SK-N-SH (cell line): ENCODE data around the gene TRA2A. TPM values are rescaled to one million over a fixed set of nuclear protein-coding genes. Genes with fewer than 3 reads are reported as not detected.
A peak's percentile ranks its signal among the peaks of the same experiment; 100 is the strongest.

Source experiments
- CTCF ChIA-PET: fragments of 300-600, 350-600 bp; formaldehyde crosslinking; extraction: SDS; loops from one replicate; lab custom pipeline; 2021; lab: Yijun Ruan, JAX
- POLR2A ChIA-PET: fragments of 350-600 bp; sonication (Branson Sonifier 250); formaldehyde crosslinking; extraction: SDS; loops from one replicate; lab custom pipeline; 2020; ENCODE audit warnings: antibody characterized with exemption, inconsistent platforms; lab: Yijun Ruan, JAX
- DNase-seq: peaks from one replicate; pipeline ENCODE4 v3.0.0; 2012
- H2AFZ ChIP-seq: fragments of 200-600 bp; sonication (generic); 2 replicates; pipeline ENCODE4 v1.8.1; 2016; ENCODE audit warnings: antibody characterized with exemption, mild to moderate bottlenecking, low read depth
- H3F3A ChIP-seq: fragments of 200-600 bp; sonication (generic); replicated peaks from 2 replicates; pipeline ENCODE3; 2016; ENCODE audit warnings: antibody characterized with exemption, mild to moderate bottlenecking; ENCODE audit not compliant: insufficient read depth
- H3K27ac ChIP-seq, 2 experiments: fragments of 200-500 bp in 1 of 2; fragments of 200-600 bp in 1 of 2; sonication (Bioruptor generic) in 1 of 2; sonication (generic), shearing (Covaris generic) in 1 of 2; 2 replicates each; pipeline versions ENCODE4 v1.5.1 to v1.6.1; 2014 to 2016; ENCODE audit warnings: low read depth in 2 of 2, inconsistent platforms in 1 of 2, low read length in 1 of 2, mild to moderate bottlenecking in 1 of 2, mixed read lengths in 1 of 2
- H3K27me3 ChIP-seq: fragments of 200-600 bp; sonication (generic), shearing (Covaris generic); 2 replicates; pipeline ENCODE4 v1.6.1; 2016; ENCODE audit warnings: mixed run types; ENCODE audit not compliant: insufficient read depth
- H3K36me3 ChIP-seq, 2 experiments: fragments of 200-500 bp in 1 of 2; fragments of 200-600 bp in 1 of 2; sonication (Bioruptor generic) in 1 of 2; sonication (generic) in 1 of 2; replicated peaks in 1 of 2; 2 replicates each; pipeline versions ENCODE3 to v1.5.1; 2014 to 2016; ENCODE audit warnings: low read length in 1 of 2, mild to moderate bottlenecking in 1 of 2; ENCODE audit not compliant: insufficient read depth in 2 of 2, control insufficient read depth in 1 of 2
- H3K4me1 ChIP-seq, 2 experiments: fragments of 200-500 bp in 1 of 2; fragments of 200-600 bp in 1 of 2; sonication (Bioruptor generic) in 1 of 2; sonication (generic), shearing (Covaris generic) in 1 of 2; 2 replicates each; pipeline versions ENCODE4 v1.5.1 to v1.6.1; 2014 to 2016; ENCODE audit warnings: low read depth in 1 of 2, low read length in 1 of 2, mixed run types in 1 of 2; ENCODE audit not compliant: insufficient read depth in 2 of 2, control insufficient read depth in 1 of 2
- H3K4me2 ChIP-seq: fragments of 200-600 bp; sonication (generic), shearing (Covaris generic); 2 replicates; pipeline ENCODE4 v1.6.1; 2017; ENCODE audit warnings: mixed run types
- H3K4me3 ChIP-seq, 2 experiments: fragments of 200-500 bp in 1 of 2; fragments of 200-600 bp in 1 of 2; sonication (Bioruptor generic) in 1 of 2; sonication (generic), shearing (Covaris generic) in 1 of 2; 2 replicates each; pipeline versions ENCODE4 v1.5.1 to v1.8.1; 2014 to 2016; ENCODE audit warnings: low read depth in 2 of 2, inconsistent platforms in 1 of 2, low read length in 1 of 2, mild to moderate bottlenecking in 1 of 2, mixed read lengths in 1 of 2, moderate library complexity in 1 of 2
- H3K79me2 ChIP-seq: fragments of 200-600 bp; sonication (generic); 2 replicates; pipeline ENCODE4 v1.8.1; 2017; ENCODE audit warnings: mild to moderate bottlenecking; ENCODE audit not compliant: insufficient read depth
- H3K9ac ChIP-seq: fragments of 200-600 bp; sonication (generic); 2 replicates; pipeline ENCODE4 v1.6.1; 2017; ENCODE audit warnings: mixed run types
- H3K9me2 ChIP-seq: fragments of 200-600 bp; sonication (generic); 2 replicates; pipeline ENCODE4 v1.6.1; 2017; ENCODE audit warnings: mixed run types
- H3K9me3 ChIP-seq: fragments of 200-600 bp; sonication (generic); 2 replicates; pipeline ENCODE4 v1.6.1; 2017; ENCODE audit warnings: mixed run types, mild to moderate bottlenecking, moderate library complexity
- H4K20me1 ChIP-seq: fragments of 200-600 bp; sonication (generic); 2 replicates; pipeline ENCODE4 v1.6.1; 2017; ENCODE audit warnings: mild to moderate bottlenecking, mixed run types; ENCODE audit not compliant: insufficient read depth
- CTCF ChIP-seq: fragments of 200-600 bp; sonication (generic); IDR thresholded peaks from 2 replicates; pipeline ENCODE4 v1.6.1; 2017; ENCODE audit warnings: antibody characterized with exemption, mild to moderate bottlenecking, moderate library complexity
- IRF3 ChIP-seq: fragments of 150-350 bp; IDR thresholded peaks from 2 replicates; pipeline ENCODE4 v1.6.1; 2016; ENCODE audit warnings: mild to moderate bottlenecking, low read depth, low read length
- MXI1 ChIP-seq: IDR thresholded peaks from 2 replicates; pipeline ENCODE4 v1.6.1; 2012; ENCODE audit warnings: mild to moderate bottlenecking, low read depth, low read length, improper control_type of control experiment
- SIN3A ChIP-seq: IDR thresholded peaks from 2 replicates; pipeline ENCODE4 v1.6.1; 2012; ENCODE audit warnings: low read depth, mild to moderate bottlenecking, low read length, moderate library complexity, borderline replicate concordance
- TCF12 ChIP-seq: IDR thresholded peaks from 2 replicates; pipeline ENCODE4 v1.4.0; 2012
- TEAD4 ChIP-seq: IDR thresholded peaks from 2 replicates; pipeline ENCODE4 v1.4.0; 2012; ENCODE audit warnings: mild to moderate bottlenecking, borderline replicate concordance; ENCODE audit not compliant: insufficient read depth
- YY1 ChIP-seq: IDR thresholded peaks from 2 replicates; pipeline ENCODE4 v1.4.0; 2012; ENCODE audit warnings: low read depth, mild to moderate bottlenecking
- ZBTB33 ChIP-seq: IDR thresholded peaks from 2 replicates; pipeline ENCODE4 v1.4.0; 2012; ENCODE audit warnings: low read depth, borderline replicate concordance
- WGBS: methylation state at CpG from one replicate; pipeline ENCODE4 v1.1.6; 2017; ENCODE audit warnings: low lambda C conversion rate; 5-methylcytosine and 5-hydroxymethylcytosine counted together
- polyA plus RNA-seq, 3 experiments: library from polyadenylated mRNA; depleted of rRNA; stranded (reverse); fragments of >200 nt; gene quantifications; 2 replicates each; pipeline ENCODE4 v1.2.3, GENCODE V29; 2012
- TF ChIP-seq, protein P1 (sequence below): IDR thresholded peaks from 2 replicates; pipeline ENCODE4; 2012

Gene TRA2A
- polyA plus RNA-seq, 1 of the 3 experiments (the other 2 are of a cell fraction) = 62.1 TPM

DNA sequence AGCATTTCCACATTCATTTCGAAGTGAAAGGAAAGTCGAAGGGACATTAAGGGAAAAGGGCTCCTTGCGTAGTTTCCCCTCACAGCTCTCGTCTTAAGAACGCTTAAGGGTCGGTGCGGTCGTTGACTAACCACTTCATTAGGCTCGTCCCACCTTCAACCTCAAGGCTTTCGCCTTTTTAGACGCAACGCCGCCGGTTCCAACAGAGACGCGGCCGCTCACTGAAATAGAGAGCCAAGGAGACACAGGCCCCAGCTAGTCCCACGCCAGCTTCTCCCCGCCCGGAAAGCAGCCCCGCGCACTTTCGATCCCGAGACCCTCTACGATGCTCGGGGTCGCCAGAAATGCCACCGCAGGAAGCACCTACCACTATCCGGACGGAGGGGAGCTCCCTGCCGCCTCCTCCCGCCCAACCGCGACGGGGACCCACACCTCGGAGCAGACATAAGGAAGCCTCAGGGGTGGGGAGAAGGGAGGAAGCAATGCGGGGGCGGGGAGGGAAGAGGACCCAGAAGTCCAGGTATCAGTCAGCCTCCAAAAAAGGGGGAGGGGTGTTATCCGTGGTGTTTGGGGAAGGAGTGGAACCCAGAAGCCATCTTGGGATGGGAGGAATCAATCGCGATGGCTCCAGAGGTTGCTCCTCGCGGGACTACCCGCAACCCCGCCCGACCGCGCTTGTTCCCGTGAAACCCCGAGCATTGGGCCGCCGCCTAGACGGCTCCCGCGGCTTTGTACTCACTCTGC, 559 bp downstream of the TRA2A start:
- Histone ChIP-seq H4K20me1 (peaks cover 52% of the 10 kb centered on the region), H3K9me2 (no peaks in the 10 kb centered on the region), H3K9ac (peak overlapping the region; percentile 100), H3K27ac (peak overlapping the region; percentile 94 to 97), H3K79me2 (peaks cover 56% of the 10 kb centered on the region), H3K4me1 (peaks cover 8 to 14% of the 10 kb centered on the region in 2 experiments; a peak in 3 of 4 replicates), H3K4me3 (peak overlapping the region; percentile 82 to 98), H3K36me3 (peaks cover 8 to 15% of the 10 kb centered on the region in 2 experiments), H3F3A (peaks cover 11% of the 10 kb centered on the region), H3K4me2 (peak overlapping the region; percentile 81), H3K27me3 (no peaks in the 10 kb centered on the region), H3K9me3 (no peaks in the 10 kb centered on the region), H2AFZ (peak overlapping the region; percentile 98; the same call in 1 of the 2 replicates)
- ChIA-PET POLR2A (interaction anchor here (0.6 to 1.1 kb wide), 7 partner anchors 10 to 212 kb away, joined by 3 to 6 read pairs (median 4); no protein-coding TSS in a partner anchor), CTCF (interaction anchor here (0.8 to 2.2 kb wide), 11 partner anchors 10 to 346 kb away, joined by 3 to 8 read pairs (median 4); no protein-coding TSS in a partner anchor)
- TF ChIP-seq ZBTB33 (no peak), YY1 (no peak), TCF12 (0 out of 2 replicates have a peak, but pooled peaks have one; percentile 13), TEAD4 (0 out of 2 replicates have a peak, but pooled peaks have one; percentile 35)
- 2% methylated on average over 55 of the region's 55 CpGs for WGBS
- DNase-seq = peak; percentile 86

DNA sequence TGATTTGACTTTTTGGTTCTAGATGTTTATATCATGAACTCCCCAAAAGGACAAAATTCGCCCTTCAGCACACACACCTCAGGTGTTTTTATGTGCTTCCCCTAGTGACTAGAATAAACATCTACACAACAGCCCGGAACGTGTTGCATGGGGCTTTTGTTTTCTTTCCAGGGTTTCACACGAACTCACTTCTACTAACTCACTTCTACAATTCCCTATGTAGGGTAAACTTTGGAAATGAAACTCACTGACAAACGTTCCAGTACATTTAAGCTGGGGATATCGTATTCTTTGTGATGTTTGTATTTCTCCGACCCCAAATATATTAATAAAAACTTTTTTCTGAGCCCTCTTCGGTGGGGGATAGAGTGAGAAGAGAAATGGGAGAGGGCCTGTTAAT, 1.4 kb downstream of the TRA2A start:
- Histone ChIP-seq H3K27ac (peak overlapping the region in 1 of 2 experiments; percentile 97; a peak in 2 of 4 replicates), H3F3A (peaks cover 11% of the 10 kb centered on the region), H3K36me3 (peaks cover 8 to 19% of the 10 kb centered on the region in 2 experiments), H3K4me3 (peak overlapping the region; percentile 82 to 98), H3K4me2 (peak overlapping the region; percentile 81), H2AFZ (no peak overlapping the region), H3K27me3 (no peaks in the 10 kb centered on the region), H3K9me3 (no peaks in the 10 kb centered on the region), H3K4me1 (peaks cover 8 to 14% of the 10 kb centered on the region in 2 experiments; a peak in 3 of 4 replicates), H4K20me1 (peaks cover 60% of the 10 kb centered on the region), H3K9me2 (no peaks in the 10 kb centered on the region), H3K79me2 (peaks cover 64% of the 10 kb centered on the region), H3K9ac (peak overlapping the region; percentile 100)
- peak; percentile 59 for DNase-seq
- TF ChIP-seq, protein P1, sequence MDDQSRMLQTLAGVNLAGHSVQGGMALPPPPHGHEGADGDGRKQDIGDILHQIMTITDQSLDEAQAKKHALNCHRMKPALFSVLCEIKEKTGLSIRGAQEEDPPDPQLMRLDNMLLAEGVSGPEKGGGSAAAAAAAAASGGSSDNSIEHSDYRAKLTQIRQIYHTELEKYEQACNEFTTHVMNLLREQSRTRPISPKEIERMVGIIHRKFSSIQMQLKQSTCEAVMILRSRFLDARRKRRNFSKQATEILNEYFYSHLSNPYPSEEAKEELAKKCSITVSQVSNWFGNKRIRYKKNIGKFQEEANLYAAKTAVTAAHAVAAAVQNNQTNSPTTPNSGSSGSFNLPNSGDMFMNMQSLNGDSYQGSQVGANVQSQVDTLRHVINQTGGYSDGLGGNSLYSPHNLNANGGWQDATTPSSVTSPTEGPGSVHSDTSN = no peak
- TF ChIP-seq SIN3A = peak; percentile 55; the same call in 1 of the 2 replicates
- TF ChIP-seq CTCF = peak; percentile 34
- peak; percentile 81; the same call in 1 of the 2 replicates for TF ChIP-seq MXI1
- TF ChIP-seq IRF3 = no peak
- POLR2A ChIA-PET = interaction anchor here (0.6 to 1.1 kb wide), 3 partner anchors 24 to 64 kb away, joined by 4 to 6 read pairs (median 4); no protein-coding TSS in a partner anchor
- WGBS = 1% methylated on average over 8 of the region's 8 CpGs
- CTCF ChIA-PET = interaction anchor here (0.8 to 2.2 kb wide), 9 partner anchors 9 to 346 kb away, joined by 3 to 8 read pairs (median 4); no protein-coding TSS in a partner anchor
